Ovary (tissue), 9 donors: ENCODE measurements around the gene PLXNA2. TPM values are rescaled to one million over a fixed set of nuclear protein-coding genes. Genes with fewer than 3 reads are reported as not detected.

Experiments used
- DNase-seq, 5 donors: peaks; one replicate each; pipeline ENCODE4 v3.0.0-alpha.2; 2019 to 2020
- H3K27ac ChIP-seq, 2 donors: fragments of 200-600 bp; one replicate each; pipeline versions ENCODE4 v1.5.1 to v1.8.0; 2019 to 2022
- H3K27me3 ChIP-seq: fragments of 200-600 bp; one replicate; pipeline ENCODE4 v1.8.0; 2022
- H3K36me3 ChIP-seq: fragments of 200-600 bp; sonication (generic); one replicate; pipeline ENCODE4 v1.5.1; 2019
- H3K4me1 ChIP-seq: one replicate; pipeline ENCODE4 v1.8.1; 2013; ENCODE audit warnings: mild to moderate bottlenecking, moderate library complexity; ENCODE audit not compliant: insufficient read depth
- H3K4me3 ChIP-seq: fragments of 200-600 bp; sonication (generic); one replicate; pipeline ENCODE4 v1.5.1; 2017
- H3K9me3 ChIP-seq, 2 donors: fragments of 200-600 bp in 1 of 2; sonication (generic) in 1 of 2; one replicate each; pipeline versions ENCODE4 v1.5.1 to v1.8.1; 2013 to 2019; ENCODE audit warnings: mild to moderate bottlenecking in 1 of 2, moderate library complexity in 1 of 2
- EP300 ChIP-seq: sonication (generic); formaldehyde crosslinking; IDR thresholded peaks from one replicate; pipeline ENCODE4 v1.6.1; 2017; ENCODE audit warnings: antibody characterized with exemption
- POLR2A ChIP-seq: fragments of 450-650 bp; IDR thresholded peaks from one replicate; pipeline ENCODE4 v1.6.1; 2017; ENCODE audit warnings: antibody characterized with exemption, mild to moderate bottlenecking, moderate library complexity
- WGBS, 3 donors: extraction: QIAGEN DNeasy Blood & Tissue Kit in 1 of 3; methylation state at CpG; one replicate each; pipeline versions ENCODE4 v1.1.5 to v1.1.7; 2013 to 2017; 5-methylcytosine and 5-hydroxymethylcytosine counted together
- intact Hi-C, 4 donors: fragments of 100-400 bp; cut with DNase I; formaldehyde crosslinking; loops; one replicate each; pipeline versions ENCODE4 v1.11.0 to v1.15.1; 2022 to 2023
- polyA plus RNA-seq, 2 donors: library from polyadenylated mRNA; stranded (reverse); fragments of 200-250 nt in 1 of 2; fragments of 350-450 nt in 1 of 2; fragmentation: Illumina TruSeq in 1 of 2; extraction: RNeasy Lipid Tissue Mini Kit (QIAGEN cat#74804) in 1 of 2; gene quantifications; one replicate each; pipeline ENCODE4 v1.2.3, GENCODE V29; 2013 to 2014
- total RNA-seq, 7 donors: library from RNA; depleted of rRNA in 2 of 7; stranded (reverse); fragments of >200 nt in 2 of 7; fragmentation: NEBNext Ultra II Directional in 3 of 7; extraction: Animal tissue kit (Norgen Biotek cat#: 25700) in 3 of 7; gene quantifications; one replicate each; pipeline versions ENCODE4 v1.1.0 to v1.2.4, GENCODE V29; 2016 to 2023
- TF ChIP-seq, protein P1 (sequence below), 3 donors: fragments of 450-650 bp in 2 of 3; fragments of 200-600 bp in 1 of 3; IDR thresholded peaks; one replicate each; pipeline versions ENCODE4 v1.5.1 to v1.8.0; 2016 to 2022; ENCODE audit warnings: antibody characterized with exemption in 3 of 3, mild to moderate bottlenecking in 1 of 3
- donor health status: DM: no; HTN: no; CAD: no; lungs with moderate emphysema.
- donor health status: DM: no; HTN: no; CAD: no.
- donor health status: Bipolar disorder and iron deficiency.
- donor health status: DM: yes; HTN: yes; CAD: no.
- donor health status: DM: no; HTN: no; CAD: no.
- donor health status: DM: yes; HTN: yes; CAD: no.

PLXNA2 gene
- total and polyA plus RNA-seq, 9 donors: 10.7 to 71.5 (median 44.0) TPM

- Histone ChIP-seq H3K27me3 (no peaks in the 10 kb centered on the region), H3K36me3 (no peaks in the 10 kb centered on the region), H3K4me3 (no peak overlapping the region), H3K9me3 (no peaks in the 10 kb centered on the region), H3K27ac (no peak overlapping the region), H3K4me1 (peaks cover 15% of the 10 kb centered on the region)
- intact Hi-C loops: no loop called here
- TF ChIP-seq POLR2A (no peak), EP300 (no peak)
- TF ChIP-seq, protein P1, sequence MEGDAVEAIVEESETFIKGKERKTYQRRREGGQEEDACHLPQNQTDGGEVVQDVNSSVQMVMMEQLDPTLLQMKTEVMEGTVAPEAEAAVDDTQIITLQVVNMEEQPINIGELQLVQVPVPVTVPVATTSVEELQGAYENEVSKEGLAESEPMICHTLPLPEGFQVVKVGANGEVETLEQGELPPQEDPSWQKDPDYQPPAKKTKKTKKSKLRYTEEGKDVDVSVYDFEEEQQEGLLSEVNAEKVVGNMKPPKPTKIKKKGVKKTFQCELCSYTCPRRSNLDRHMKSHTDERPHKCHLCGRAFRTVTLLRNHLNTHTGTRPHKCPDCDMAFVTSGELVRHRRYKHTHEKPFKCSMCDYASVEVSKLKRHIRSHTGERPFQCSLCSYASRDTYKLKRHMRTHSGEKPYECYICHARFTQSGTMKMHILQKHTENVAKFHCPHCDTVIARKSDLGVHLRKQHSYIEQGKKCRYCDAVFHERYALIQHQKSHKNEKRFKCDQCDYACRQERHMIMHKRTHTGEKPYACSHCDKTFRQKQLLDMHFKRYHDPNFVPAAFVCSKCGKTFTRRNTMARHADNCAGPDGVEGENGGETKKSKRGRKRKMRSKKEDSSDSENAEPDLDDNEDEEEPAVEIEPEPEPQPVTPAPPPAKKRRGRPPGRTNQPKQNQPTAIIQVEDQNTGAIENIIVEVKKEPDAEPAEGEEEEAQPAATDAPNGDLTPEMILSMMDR (IDR thresholded peaks at IDR 0.05): no peak
- no peak for DNase-seq
Observed at GRCh38 chr1:208175508-208175895, 68.7 kb downstream of the PLXNA2 start.

- Histone ChIP-seq H3K27me3 (no peaks in the 10 kb centered on the region), H3K36me3 (no peaks in the 10 kb centered on the region), H3K4me1 (peaks cover 17% of the 10 kb centered on the region), H3K9me3 (no peaks in the 10 kb centered on the region), H3K27ac (no peak overlapping the region), H3K4me3 (no peak overlapping the region)
- TF ChIP-seq EP300 (no peak), POLR2A (no peak)
- TF ChIP-seq, protein P1 (IDR thresholded peaks at IDR 0.05): no peak
- 42 to 70% (median 53%) methylated on average over 6 of the region's 6 CpGs for WGBS, 3 donors
- DNase-seq: no peak
- intact Hi-C loops: no loop called here
Observed at GRCh38 chr1:208174731-208175507, 69.3 kb downstream of the PLXNA2 start.

- no peaks in the 10 kb centered on the region for H3K27me3 ChIP-seq
- WGBS, 3 donors: 64 to 72% (median 67%) methylated on average over 5 of the region's 5 CpGs
- peaks cover 12% of the 10 kb centered on the region for H3K4me1 ChIP-seq
- H3K36me3 ChIP-seq: no peaks in the 10 kb centered on the region
- no peak overlapping the region for H3K4me3 ChIP-seq
- TF ChIP-seq POLR2A (no peak), EP300 (no peak)
- TF ChIP-seq, protein P1 (IDR thresholded peaks at IDR 0.05): no peak
- no peak overlapping the region for H3K27ac ChIP-seq
- intact Hi-C loops: no loop called here
- DNase-seq: no peak
- no peaks in the 10 kb centered on the region for H3K9me3 ChIP-seq
Observed at GRCh38 chr1:208174200-208174599, 70.0 kb downstream of the PLXNA2 start.

- H3K36me3 ChIP-seq: no peaks in the 10 kb centered on the region
- H3K4me3 ChIP-seq: no peak overlapping the region
- H3K27ac ChIP-seq: no peak overlapping the region
- peaks cover 8% of the 10 kb centered on the region for H3K4me1 ChIP-seq
- intact Hi-C loops: no loop called here
- DNase-seq: no peak
- no peak for TF ChIP-seq POLR2A
- TF ChIP-seq, protein P1 (IDR thresholded peaks at IDR 0.05): no peak
- TF ChIP-seq EP300: no peak
- H3K27me3 ChIP-seq: no peaks in the 10 kb centered on the region
- WGBS, 3 donors: 91 to 96% (median 92%) methylated on average over 6 of the region's 6 CpGs
- H3K9me3 ChIP-seq: no peaks in the 10 kb centered on the region
Observed at GRCh38 chr1:208173749-208174148, 70.4 kb downstream of the PLXNA2 start.
